Body of pancreas (tissue), 4 donors: ENCODE data around the gene KRT24. TPM values are rescaled to one million over a fixed set of nuclear protein-coding genes. Genes with fewer than 3 reads are reported as not detected.
"Not testable (repeated sequence)": the region's sequence is repeated elsewhere in the genome, so short reads cannot be mapped to it uniquely, and the experiment has no call there.

ENCODE experiments used
- ATAC-seq: fragments of 150-250 bp; one replicate; pipeline ENCODE4 v1.9.1; 2016
- DNase-seq, 4 donors: peaks; one replicate each; pipeline ENCODE4 v3.0.0-alpha.2; 2019
- H3K27ac ChIP-seq, 4 donors: fragments of 200-600 bp; sonication (generic); 1 replicate in 3 of 4; 2 replicates in 1 of 4; pipeline versions ENCODE4 v1.5.1 to v1.6.1; 2016 to 2019; ENCODE audit warnings: mild to moderate bottlenecking in 1 of 4, mixed read lengths in 1 of 4, moderate library complexity in 1 of 4
- H3K27me3 ChIP-seq, 2 donors: fragments of 200-600 bp; sonication (generic); one replicate each; pipeline ENCODE4 v1.6.0; 2016; ENCODE audit warnings: mild to moderate bottlenecking in 1 of 2
- H3K36me3 ChIP-seq, 2 donors: fragments of 200-600 bp; sonication (generic); replicated peaks in 1 of 2; 2 replicates each; pipeline ENCODE4 v1.5.1; 2016; ENCODE audit warnings: low read depth in 2 of 2; ENCODE audit not compliant: insufficient read depth in 1 of 2
- H3K4me1 ChIP-seq: fragments of 200-600 bp; sonication (generic); one replicate; pipeline ENCODE4 v1.6.0; 2016
- H3K4me3 ChIP-seq, 2 donors: fragments of 200-600 bp; sonication (generic); 1 replicate in 1 of 2; 2 replicates in 1 of 2; pipeline ENCODE4 v1.5.1; 2016 to 2019
- H3K9me3 ChIP-seq, 3 donors: fragments of 200-600 bp; sonication (generic); 1 replicate in 2 of 3; 2 replicates in 1 of 3; pipeline ENCODE4 v1.5.1; 2016
- POLR2A ChIP-seq, 3 donors: fragments of 450-650 bp; IDR thresholded peaks; one replicate each; pipeline ENCODE4 v1.6.1; 2016; ENCODE audit warnings: antibody characterized with exemption in 3 of 3, mild to moderate bottlenecking in 2 of 3
- WGBS, 2 donors: methylation state at CpG; one replicate each; pipeline ENCODE4 v1.1.5; 2017; 5-methylcytosine and 5-hydroxymethylcytosine counted together
- intact Hi-C: fragments of 100-400 bp; cut with DNase I; formaldehyde crosslinking; loops from one replicate; pipeline ENCODE4 v1.15.1; 2023
- total RNA-seq, 2 donors: library from RNA; depleted of rRNA; stranded (reverse); fragments of >200 nt; gene quantifications; one replicate each; pipeline ENCODE4 v1.1.0, GENCODE V29; 2016
- TF ChIP-seq, protein P1 (sequence below), 7 experiments: fragments of 450-650 bp in 4 of 7; fragments of 200-600 bp in 3 of 7; sonication (generic) in 3 of 7; IDR thresholded peaks; one replicate each; pipeline ENCODE4 v1.5.1; 2016 to 2019; ENCODE audit warnings: antibody characterized with exemption in 7 of 7

KRT24 gene
- total RNA-seq = not detected

DNA sequence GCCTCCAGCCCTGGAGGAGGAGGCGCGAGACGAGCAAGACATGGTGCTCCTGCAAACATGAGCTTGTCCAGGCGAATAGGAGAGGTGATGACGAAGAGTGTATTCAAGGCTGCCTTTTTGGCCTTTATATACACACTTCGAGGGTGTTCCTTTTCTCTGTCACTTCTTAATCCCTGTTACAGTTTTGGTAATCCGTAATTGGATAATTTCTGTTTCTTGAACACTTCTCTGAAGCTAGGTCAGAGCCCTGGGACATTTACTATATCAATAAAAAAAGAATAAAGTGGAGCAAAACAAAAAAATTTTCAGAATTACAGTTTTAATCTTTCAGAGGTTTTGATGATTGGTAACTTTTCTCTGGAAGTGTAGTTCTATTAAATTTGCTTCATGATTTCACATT is at the start of gene KRT24:
Gene KRT24, minus strand, starts transcription at position 101 of the 400 bp plus-strand sequence. Its CDS starts 59 bp downstream, at position 42.
- TF ChIP-seq, protein P1, sequence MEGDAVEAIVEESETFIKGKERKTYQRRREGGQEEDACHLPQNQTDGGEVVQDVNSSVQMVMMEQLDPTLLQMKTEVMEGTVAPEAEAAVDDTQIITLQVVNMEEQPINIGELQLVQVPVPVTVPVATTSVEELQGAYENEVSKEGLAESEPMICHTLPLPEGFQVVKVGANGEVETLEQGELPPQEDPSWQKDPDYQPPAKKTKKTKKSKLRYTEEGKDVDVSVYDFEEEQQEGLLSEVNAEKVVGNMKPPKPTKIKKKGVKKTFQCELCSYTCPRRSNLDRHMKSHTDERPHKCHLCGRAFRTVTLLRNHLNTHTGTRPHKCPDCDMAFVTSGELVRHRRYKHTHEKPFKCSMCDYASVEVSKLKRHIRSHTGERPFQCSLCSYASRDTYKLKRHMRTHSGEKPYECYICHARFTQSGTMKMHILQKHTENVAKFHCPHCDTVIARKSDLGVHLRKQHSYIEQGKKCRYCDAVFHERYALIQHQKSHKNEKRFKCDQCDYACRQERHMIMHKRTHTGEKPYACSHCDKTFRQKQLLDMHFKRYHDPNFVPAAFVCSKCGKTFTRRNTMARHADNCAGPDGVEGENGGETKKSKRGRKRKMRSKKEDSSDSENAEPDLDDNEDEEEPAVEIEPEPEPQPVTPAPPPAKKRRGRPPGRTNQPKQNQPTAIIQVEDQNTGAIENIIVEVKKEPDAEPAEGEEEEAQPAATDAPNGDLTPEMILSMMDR (IDR thresholded peaks at IDR 0.05) = no peak
- TF ChIP-seq POLR2A (IDR thresholded peaks at IDR 0.05) = no peak
- no peaks in the 10 kb centered on the region for H3K36me3 ChIP-seq
- no peak within 1 kb of the TSS for H3K4me3 ChIP-seq
- H3K4me1 ChIP-seq = no peaks in the 10 kb centered on the region
- DNase-seq (no peak), ATAC-seq (no peak)
- intact Hi-C loops = no loop called here
- H3K9me3 ChIP-seq = no peaks in the 10 kb centered on the region
- 66 to 69% methylated on average over 4 to 7 of the region's 7 CpGs for WGBS, 2 donors
- no peak within 1 kb of the TSS for H3K27ac ChIP-seq
- no peaks in the 10 kb centered on the region for H3K27me3 ChIP-seq

DNA sequence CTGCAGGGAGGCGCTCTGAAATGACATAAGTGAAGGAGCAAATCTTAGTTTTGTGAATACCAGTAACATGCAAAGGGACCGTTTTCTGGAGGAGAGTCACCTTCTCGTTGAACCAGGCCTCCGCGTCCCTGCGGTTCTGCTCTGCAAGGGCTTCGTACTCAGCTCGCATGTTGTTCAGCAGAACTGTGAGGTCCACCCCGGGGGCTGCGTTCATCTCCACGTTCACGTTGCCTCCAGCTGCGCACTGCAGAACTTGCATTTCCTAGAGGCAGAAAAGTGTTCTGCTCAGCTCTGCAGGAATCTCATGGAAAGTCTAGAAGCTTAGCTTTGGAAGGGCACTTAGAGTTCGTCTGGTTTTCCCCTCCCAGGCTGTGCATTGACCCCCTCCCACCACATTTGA is 47.5 kb upstream of the KRT24 start:
- DNase-seq (no peak), ATAC-seq (no peak)
- Histone ChIP-seq H3K36me3 (no peaks in the 10 kb centered on the region), H3K4me1 (no peaks in the 10 kb centered on the region), H3K9me3 (no peaks in the 10 kb centered on the region), H3K27ac (no peak overlapping the region), H3K4me3 (no peak overlapping the region), H3K27me3 (peaks cover 0 to 3% of the 10 kb centered on the region in 2 donors)
- TF ChIP-seq POLR2A (IDR thresholded peaks at IDR 0.05) = no peak
- TF ChIP-seq, protein P1 (IDR thresholded peaks at IDR 0.05) = no peak
- WGBS, 2 donors = 52 to 71% methylated on average over 2 to 14 of the region's 14 CpGs
- intact Hi-C loops = no loop called here

DNA sequence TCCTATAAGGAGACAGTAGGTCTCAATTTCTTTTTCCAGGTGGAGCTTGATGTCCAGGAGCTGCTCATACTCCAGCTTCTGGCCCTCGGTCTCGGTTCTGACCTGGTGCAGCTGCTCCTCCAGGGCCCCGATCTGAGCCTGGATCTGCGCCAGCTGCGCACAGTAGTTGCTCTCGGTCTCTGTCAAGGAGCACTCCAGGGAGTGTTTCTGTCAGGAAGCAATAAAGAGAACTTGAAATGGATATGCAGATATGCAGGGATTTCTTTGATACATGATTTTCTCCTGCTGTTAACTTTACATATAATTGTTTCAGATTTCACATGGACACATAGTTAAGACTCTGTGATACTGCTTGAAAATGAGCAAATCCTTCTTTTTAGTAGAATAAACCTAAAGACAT is 46.8 kb upstream of the KRT24 start:
- H3K27ac ChIP-seq = no peak overlapping the region
- ATAC-seq (no peak), DNase-seq (no peak)
- no peaks in the 10 kb centered on the region for H3K36me3 ChIP-seq
- H3K4me1 ChIP-seq = no peaks in the 10 kb centered on the region
- 71 to 78% methylated on average over 6 of the region's 6 CpGs for WGBS, 2 donors
- peaks cover 0 to 3% of the 10 kb centered on the region in 2 donors for H3K27me3 ChIP-seq
- intact Hi-C loops = no loop called here
- no peaks in the 10 kb centered on the region for H3K9me3 ChIP-seq
- TF ChIP-seq, protein P1 (IDR thresholded peaks at IDR 0.05) = no peak
- no peak for TF ChIP-seq POLR2A (IDR thresholded peaks at IDR 0.05)
- no peak overlapping the region for H3K4me3 ChIP-seq

DNA sequence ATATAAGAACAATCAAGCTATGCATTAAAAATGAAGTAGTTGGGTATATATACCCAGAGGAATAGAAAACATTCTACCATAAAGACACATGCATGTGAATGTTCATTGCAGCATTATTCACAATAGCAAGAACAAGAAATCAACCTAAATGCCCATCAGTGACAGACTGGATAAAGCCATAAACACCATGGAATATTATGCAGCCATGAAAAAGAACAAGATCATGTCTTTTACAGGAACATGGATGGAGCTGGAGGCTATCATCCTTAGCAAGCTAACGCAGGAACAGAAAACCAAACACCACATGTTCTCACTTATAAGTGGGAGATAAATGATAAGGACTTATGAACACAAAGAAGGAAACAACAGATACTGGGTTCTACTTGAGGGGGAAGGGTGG is 45.1 kb upstream of the KRT24 start:
- WGBS, 2 donors = 47 to 58% methylated on average over 1 of the region's 1 CpG

DNA sequence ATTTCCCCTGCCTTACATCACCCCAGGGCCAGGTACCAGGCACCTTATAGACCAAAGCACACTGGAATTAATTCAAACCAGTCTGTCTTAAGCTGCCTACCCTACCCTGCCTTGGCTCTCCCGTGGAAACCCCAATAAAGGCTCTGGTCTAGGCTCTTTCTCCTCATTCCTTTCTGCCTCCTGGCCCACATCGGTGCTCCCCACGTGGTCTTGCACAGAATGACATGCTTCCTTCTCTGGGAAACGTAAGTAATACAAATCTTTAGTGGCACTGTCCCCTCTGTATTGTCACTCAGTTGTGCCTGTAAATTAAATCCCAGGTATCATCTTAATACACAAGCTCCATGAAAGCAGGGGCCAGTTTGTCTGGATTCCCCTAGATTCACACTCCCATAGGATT is 35.0 kb upstream of the KRT24 start:
- ATAC-seq (no peak), DNase-seq (no peak)
- Histone ChIP-seq H3K36me3 (no peaks in the 10 kb centered on the region), H3K4me3 (no peak overlapping the region), H3K27ac (no peak overlapping the region), H3K9me3 (peaks cover 0 to 5% (median 0%) of the 10 kb centered on the region in 3 donors), H3K27me3 (no peaks in the 10 kb centered on the region), H3K4me1 (no peaks in the 10 kb centered on the region)
- TF ChIP-seq, protein P1 (IDR thresholded peaks at IDR 0.05) = no peak
- no peak for TF ChIP-seq POLR2A (IDR thresholded peaks at IDR 0.05)
- WGBS, 2 donors = 43 to 44% methylated on average over 4 of the region's 4 CpGs
- intact Hi-C loops = no loop called here

More for the DNA sequence above, 45.1 kb upstream of the KRT24 start:
- H3K27ac ChIP-seq, intact Hi-C loops, H3K36me3 ChIP-seq, H3K4me1 ChIP-seq, H3K4me3 ChIP-seq, ATAC-seq, DNase-seq, H3K9me3 ChIP-seq, H3K27me3 ChIP-seq: not testable (repeated sequence)
